Middle frontal gyrus (tissue), 1 donor: ENCODE measurements around the gene TREML2.

Experiments
- DNase-seq: peaks from one replicate; pipeline ENCODE4 v3.0.0-alpha.2; 2015; ENCODE audit warnings: low spot score; ENCODE audit errors: extremely low spot score

TREML2 gene

GRCh38 chr6:41177287-41177686 is 23.7 kb downstream of the TREML2 start:
- DNase-seq = no peak

- DNase-seq = no peak
Observed at GRCh38 chr6:41176189-41176588, 24.8 kb downstream of the TREML2 start.

- DNase-seq = no peak
Observed at GRCh38 chr6:41175084-41175483, 25.9 kb downstream of the TREML2 start.

GRCh38 chr6:41174610-41175009 is 26.3 kb downstream of the TREML2 start:
- no peak for DNase-seq

- no peak for DNase-seq
Observed at GRCh38 chr6:41171908-41172307, 29.0 kb downstream of the TREML2 start.

GRCh38 chr6:41170547-41171160 is 30.3 kb downstream of the TREML2 start:
- DNase-seq = no peak

GRCh38 chr6:41167173-41167963 is 33.6 kb downstream of the TREML2 start:
- DNase-seq = no peak

- no peak for DNase-seq
Observed at GRCh38 chr6:41164551-41165120, 36.3 kb downstream of the TREML2 start.

- DNase-seq = no peak
Observed at GRCh38 chr6:41163419-41163717, 37.6 kb downstream of the TREML2 start.

- DNase-seq = no peak
Observed at GRCh38 chr6:41162687-41163418, 38.1 kb downstream of the TREML2 start, which contains the start of gene TREM2. TREM2 (minus strand) TSS chr6:41163116; CDS start chr6:41163082, 34 bp downstream.

GRCh38 chr6:41161851-41162552 is 38.9 kb downstream of the TREML2 start:
- no peak for DNase-seq

- DNase-seq = no peak
Observed at GRCh38 chr6:41161380-41161779, 39.6 kb downstream of the TREML2 start.

GRCh38 chr6:41160933-41161332 is 40.0 kb downstream of the TREML2 start:
- DNase-seq = no peak

GRCh38 chr6:41159415-41160082 is 41.4 kb downstream of the TREML2 start:
- DNase-seq = no peak

GRCh38 chr6:41157323-41157722 is 43.6 kb downstream of the TREML2 start:
- DNase-seq = no peak

GRCh38 chr6:41156771-41157170 is 44.2 kb downstream of the TREML2 start:
- DNase-seq = no peak

GRCh38 chr6:41156001-41156400 is 44.9 kb downstream of the TREML2 start:
- no peak for DNase-seq

- DNase-seq = no peak
Observed at GRCh38 chr6:41155132-41155805, 45.7 kb downstream of the TREML2 start.

GRCh38 chr6:41153992-41154625 is 46.8 kb downstream of the TREML2 start, which contains the start of gene TREML1:
TREML1 (minus strand) TSS chr6:41154347; CDS start chr6:41154288, 59 bp downstream.
- DNase-seq = no peak

- DNase-seq = no peak
Observed at GRCh38 chr6:41153451-41153850, 47.5 kb downstream of the TREML2 start.
